GM18498 (cell line): Measurements from ENCODE around the gene HS2ST1.
"Not testable (repeated sequence)": the region's sequence is repeated elsewhere in the genome, so short reads cannot be mapped to it uniquely, and the experiment has no call there.

Experiments used
- ATAC-seq: cut with Tn5 transposase; IDR thresholded peaks from one replicate; pipeline ENCODE4 v1.9.1; 2021; ENCODE audit warnings: mild to moderate bottlenecking, moderate library complexity; ENCODE audit not compliant: unreplicated experiment

The HS2ST1 gene

DNA sequence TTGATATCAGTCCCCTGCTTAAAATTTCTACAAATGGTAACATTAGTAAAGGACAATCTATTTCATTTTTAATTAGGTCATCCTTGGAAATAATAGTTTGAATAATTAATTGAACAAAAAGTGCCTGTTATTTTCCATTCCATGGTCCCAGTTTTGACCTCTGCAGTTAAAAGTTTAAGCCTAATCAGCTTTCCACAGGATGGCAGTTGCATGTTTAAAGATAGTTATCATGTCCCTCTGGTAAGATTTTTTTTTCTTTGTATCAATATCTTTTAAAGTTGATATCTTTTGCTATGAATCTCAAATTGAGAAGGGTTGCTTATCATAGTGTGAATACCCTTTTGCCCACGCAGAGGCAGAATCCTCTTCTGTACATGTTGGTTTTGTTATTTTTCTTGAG is 90.4 kb downstream of the HS2ST1 start:
- ATAC-seq, result no peak

DNA sequence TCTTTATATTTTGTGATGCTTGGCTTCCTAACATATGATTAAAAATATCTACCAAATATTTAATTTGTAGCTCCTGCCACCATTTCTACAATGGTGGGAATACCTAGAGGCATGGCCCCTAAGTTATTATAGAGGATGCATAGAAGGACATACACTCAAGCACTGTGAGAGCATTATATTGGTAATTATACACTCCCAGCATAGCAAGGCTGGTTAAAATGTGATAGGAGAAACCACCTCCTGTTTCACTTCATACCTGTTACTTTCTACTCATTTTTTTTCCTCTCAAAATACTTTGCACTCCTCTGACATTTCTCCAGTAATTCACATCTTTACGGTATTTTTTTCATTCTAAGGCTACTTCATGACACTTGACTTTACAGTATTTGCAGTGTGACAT is 92.9 kb downstream of the HS2ST1 start:
- ATAC-seq, result peak; percentile 66

DNA sequence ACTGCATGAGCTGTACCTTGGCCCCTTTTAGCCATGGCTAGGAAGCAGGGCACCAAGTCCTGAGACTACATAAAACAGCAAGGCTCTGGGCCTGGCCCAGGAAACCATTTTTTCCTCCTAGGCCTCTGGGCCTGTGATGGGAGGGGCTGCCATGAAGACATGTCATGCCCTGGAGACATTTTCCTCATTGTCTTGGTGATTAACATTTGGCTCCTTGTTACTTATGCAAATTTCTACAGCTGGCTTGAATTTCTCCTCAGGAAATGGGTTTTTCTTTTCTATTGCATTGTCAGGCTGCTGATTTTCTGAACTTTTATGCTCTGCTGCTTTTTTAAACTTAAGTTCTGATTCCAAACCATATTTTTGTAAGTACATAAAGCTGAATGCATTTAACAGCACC is 99.0 kb downstream of the HS2ST1 start:
- not testable (repeated sequence) for ATAC-seq

- ATAC-seq, result no peak
Measured at GRCh38 chr1:87017998-87018672, 103.7 kb downstream of the HS2ST1 start.

- ATAC-seq, result no peak
Measured at GRCh38 chr1:87023326-87023725, 108.9 kb downstream of the HS2ST1 start.

GRCh38 chr1:87024936-87025540 is 110.6 kb downstream of the HS2ST1 start:
- peak; percentile 84 for ATAC-seq

GRCh38 chr1:87027561-87027960 is 113.1 kb downstream of the HS2ST1 start:
- ATAC-seq, result not testable (repeated sequence)

- ATAC-seq, result no peak
Measured at GRCh38 chr1:87028576-87028975, 114.1 kb downstream of the HS2ST1 start.

- ATAC-seq, result peak; percentile 79
Measured at GRCh38 chr1:87030740-87031690, 116.6 kb downstream of the HS2ST1 start.

GRCh38 chr1:87034351-87034750 is 119.9 kb downstream of the HS2ST1 start:
- no peak for ATAC-seq

- ATAC-seq, result no peak
Measured at GRCh38 chr1:87039096-87039495, 124.7 kb downstream of the HS2ST1 start.

- no peak for ATAC-seq
Measured at GRCh38 chr1:87042111-87042811, 127.8 kb downstream of the HS2ST1 start.

DNA sequence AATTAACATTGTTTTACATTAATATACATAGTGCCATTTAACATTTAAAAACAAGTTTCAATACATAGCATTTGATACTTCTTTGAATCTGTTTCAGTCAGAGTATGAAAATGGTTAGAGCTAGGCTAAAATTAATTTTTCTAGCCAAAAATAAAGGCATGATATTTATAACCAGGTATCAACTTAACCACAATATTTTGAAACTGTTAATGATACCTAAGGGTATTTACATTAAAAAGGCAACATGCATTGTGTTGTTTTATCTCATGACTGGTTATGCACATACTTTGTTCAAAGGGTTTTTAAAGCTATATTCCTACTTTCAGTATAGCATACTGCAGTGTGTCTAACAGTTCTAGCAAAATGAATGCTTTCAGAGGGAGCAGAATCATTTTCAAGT is 130.0 kb downstream of the HS2ST1 start:
- peak; percentile 45 for ATAC-seq

DNA sequence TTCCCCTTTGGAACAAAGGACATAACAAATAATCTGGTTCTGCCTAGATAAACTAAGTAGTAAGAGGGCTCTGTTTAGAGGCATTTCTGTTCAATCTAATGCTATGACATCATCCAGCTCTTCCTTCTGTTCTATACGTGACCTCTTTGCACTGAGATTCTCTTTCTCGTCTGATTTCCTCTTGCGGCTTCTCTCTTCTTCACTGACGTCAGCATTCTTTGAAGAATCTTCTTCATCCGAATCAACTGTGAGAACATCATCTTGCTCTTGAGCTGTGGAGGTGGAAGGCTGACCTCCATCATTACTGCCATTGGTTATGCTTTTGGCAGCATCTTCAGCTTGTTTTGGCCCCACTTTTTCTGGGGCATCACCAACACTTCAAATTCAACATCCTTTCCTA is 130.4 kb downstream of the HS2ST1 start:
- ATAC-seq, result peak; percentile 68

DNA sequence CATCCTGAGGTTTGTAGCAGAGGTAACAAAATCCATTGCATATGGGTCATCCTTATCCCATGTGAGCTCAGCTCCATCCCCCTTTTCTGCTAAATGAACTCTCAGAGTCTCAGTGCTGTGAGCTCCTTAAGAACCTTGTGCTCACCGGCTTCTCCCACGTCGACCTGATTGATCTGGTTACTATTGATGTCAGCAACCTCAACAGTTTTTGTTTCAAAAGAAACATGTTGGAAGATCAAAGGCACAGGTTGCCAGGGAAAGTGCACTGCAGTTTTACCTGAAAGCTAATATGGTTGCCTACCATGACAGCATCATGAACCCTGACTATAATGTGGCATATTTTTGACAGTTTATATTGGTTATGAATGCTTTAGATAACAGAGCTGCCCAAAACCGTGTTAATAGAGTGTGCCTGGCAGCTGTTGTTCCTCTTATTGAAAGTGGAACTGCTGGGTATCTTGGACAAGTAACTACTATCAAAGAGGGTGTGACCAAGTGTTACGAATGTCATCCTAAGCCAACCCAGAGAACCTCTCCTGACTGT is 131.4 kb downstream of the HS2ST1 start:
- peak; percentile 52 for ATAC-seq

DNA sequence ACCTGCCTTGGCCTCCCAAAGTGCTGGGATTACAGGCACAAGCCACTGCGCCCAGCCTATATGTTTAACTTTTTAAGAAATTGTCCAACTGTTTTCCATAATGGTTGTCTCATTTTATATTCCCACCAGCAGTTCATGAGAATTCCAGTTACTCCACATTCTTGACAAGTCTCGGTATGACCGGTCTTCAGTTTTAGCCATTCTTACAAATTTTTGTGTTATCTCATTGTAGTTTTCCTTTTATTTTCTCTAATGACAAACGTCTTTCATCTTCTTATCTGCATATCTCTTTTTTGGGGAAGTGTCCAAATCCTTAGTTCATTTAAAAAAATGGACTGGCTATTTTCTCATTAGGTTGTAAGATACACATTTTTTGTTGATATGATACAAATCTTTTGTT is 132.5 kb downstream of the HS2ST1 start:
- ATAC-seq, result no peak

- ATAC-seq, result no peak
Measured at GRCh38 chr1:87048237-87048636, 133.8 kb downstream of the HS2ST1 start.

GRCh38 chr1:87051965-87052364 is 137.5 kb downstream of the HS2ST1 start:
- ATAC-seq, result peak; percentile 49

GRCh38 chr1:87052400-87052799 is 138.0 kb downstream of the HS2ST1 start:
- ATAC-seq, result peak; percentile 17

GRCh38 chr1:87052961-87053360 is 138.5 kb downstream of the HS2ST1 start:
- ATAC-seq, result no peak

DNA sequence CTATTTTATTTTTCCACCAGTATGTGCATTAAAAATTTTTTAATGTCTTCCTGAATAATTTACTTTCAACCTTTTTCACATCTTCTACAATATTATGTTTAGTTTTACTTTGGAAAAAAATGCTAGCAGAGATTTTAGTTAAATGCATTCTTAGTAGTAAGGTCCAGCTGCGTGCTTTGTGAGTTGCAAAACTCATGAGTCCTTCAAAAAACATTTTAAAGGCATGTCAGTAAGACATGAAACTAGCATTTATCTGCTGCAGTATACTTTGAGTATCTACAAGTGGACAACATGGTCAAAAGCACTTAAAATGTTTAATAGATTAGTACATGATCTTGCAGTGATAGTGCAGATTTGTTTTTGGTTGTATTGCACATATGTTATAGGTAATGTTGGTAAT is 139.0 kb downstream of the HS2ST1 start:
- ATAC-seq, result no peak
